ENCODE measurements around the gene MAP2K2. TPM values are rescaled to one million over a fixed set of nuclear protein-coding genes. Genes with fewer than 3 reads are reported as not detected.
"Not testable (repeated sequence)": the region's sequence is repeated elsewhere in the genome, so short reads cannot be mapped to it uniquely, and the experiment has no call there.

Gene MAP2K2
- total RNA-seq, 4 donors from 2014 or later = 89.0 to 111 (median 106) TPM

DNA sequence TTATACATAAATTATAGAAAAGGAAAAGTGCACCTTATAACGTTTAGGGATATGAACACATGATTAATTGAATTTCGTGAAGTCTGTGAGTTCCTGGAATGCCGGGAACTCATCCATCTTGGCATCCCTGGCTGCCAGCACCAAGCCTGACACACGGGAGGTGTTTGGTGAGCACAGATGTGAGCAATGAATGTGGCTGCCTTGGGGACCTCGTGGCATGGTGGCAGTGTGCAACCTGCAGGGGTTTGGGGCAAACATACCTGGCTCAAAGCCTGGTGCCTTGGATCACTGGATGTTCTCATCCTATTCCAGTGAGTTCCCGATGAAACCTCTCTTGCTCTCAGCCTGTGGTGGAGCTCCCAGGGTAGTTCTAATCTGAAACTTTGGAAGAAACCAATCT, 10.4 kb upstream of the MAP2K2 start:
- DNase-seq (ENCODE audit: low spot score in 2 of 2) = no peak
- intact Hi-C loops (cut with DNase I; ENCODE audit: low total_unique reads) = no loop called here
- 14 to 21% methylated on average over 6 of the region's 6 CpGs for WGBS, 2 donors
- H3K4me3 ChIP-seq (ENCODE audit: low read depth, poor library complexity, severe bottlenecking) = no peak overlapping the region
- TF ChIP-seq POLR2A (IDR thresholded peaks at IDR 0.05) = no peak
- TF ChIP-seq, protein P1, sequence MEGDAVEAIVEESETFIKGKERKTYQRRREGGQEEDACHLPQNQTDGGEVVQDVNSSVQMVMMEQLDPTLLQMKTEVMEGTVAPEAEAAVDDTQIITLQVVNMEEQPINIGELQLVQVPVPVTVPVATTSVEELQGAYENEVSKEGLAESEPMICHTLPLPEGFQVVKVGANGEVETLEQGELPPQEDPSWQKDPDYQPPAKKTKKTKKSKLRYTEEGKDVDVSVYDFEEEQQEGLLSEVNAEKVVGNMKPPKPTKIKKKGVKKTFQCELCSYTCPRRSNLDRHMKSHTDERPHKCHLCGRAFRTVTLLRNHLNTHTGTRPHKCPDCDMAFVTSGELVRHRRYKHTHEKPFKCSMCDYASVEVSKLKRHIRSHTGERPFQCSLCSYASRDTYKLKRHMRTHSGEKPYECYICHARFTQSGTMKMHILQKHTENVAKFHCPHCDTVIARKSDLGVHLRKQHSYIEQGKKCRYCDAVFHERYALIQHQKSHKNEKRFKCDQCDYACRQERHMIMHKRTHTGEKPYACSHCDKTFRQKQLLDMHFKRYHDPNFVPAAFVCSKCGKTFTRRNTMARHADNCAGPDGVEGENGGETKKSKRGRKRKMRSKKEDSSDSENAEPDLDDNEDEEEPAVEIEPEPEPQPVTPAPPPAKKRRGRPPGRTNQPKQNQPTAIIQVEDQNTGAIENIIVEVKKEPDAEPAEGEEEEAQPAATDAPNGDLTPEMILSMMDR (IDR thresholded peaks at IDR 0.05) = no peak

DNA sequence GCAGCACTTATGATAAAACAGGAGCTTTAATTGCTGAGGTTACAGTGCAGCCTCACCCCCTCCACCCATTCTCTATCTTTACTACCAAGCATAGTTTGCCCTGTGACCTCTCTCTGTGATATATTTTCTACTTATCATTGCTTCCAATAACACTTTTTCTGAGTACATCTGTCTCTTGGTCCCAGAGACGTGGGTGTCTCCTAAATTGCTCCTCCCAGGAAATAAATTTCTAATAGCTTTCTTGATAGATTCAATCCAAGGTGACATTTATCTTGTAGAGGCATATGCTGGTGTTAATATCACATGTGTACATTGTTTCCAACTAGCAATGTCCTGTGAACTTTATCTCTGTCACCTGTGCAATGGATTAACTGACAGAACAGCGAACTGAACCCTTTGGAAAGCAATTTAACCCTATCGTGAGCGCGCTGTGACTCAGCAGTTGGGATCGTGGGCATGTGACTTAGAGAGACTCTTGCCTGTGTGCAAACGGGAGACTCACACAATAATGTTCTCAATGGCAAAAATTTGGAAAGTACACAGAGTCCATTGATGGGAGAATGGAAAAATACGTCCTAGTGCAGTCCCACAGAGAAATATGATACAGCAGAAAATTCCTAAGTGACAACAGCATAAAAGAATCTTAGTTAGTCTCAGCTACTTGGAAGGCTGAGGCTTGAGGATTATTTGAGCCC, 7.0 kb upstream of the MAP2K2 start:
- TF ChIP-seq POLR2A (IDR thresholded peaks at IDR 0.05) = no peak
- TF ChIP-seq, protein P1 (IDR thresholded peaks at IDR 0.05) = no peak
- intact Hi-C loops (cut with DNase I; ENCODE audit: low total_unique reads) = no loop called here
- DNase-seq (ENCODE audit: low spot score in 2 of 2) = no peak
- 34 to 36% methylated on average over 8 of the region's 8 CpGs for WGBS, 2 donors
- no peak overlapping the region for H3K4me3 ChIP-seq (ENCODE audit: low read depth, poor library complexity, severe bottlenecking)

DNA sequence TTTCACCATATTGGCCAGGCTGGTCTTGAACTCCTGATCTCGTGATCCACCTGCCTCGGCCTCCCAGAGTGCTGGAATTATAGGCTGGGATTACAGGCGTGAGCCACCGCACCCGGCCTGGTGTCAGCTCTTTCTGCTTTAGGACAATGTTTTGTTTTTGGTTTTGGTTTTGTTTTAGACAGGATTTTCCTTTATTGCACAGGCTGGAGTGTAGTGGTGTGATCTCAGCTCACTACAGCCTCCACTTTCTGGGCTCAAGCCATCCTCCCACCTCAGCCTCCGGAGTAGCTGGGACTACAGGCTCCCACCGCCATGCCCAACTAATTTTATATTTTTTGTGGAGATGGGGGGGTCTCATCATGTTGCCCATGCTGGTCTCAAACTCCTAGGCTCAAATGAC, 5.1 kb upstream of the MAP2K2 start:
- WGBS, 2 donors = 93% methylated on average over 7 of the region's 7 CpGs
- H3K4me3 ChIP-seq (ENCODE audit: low read depth, poor library complexity, severe bottlenecking); intact Hi-C loops (cut with DNase I; ENCODE audit: low total_unique reads); DNase-seq (ENCODE audit: low spot score in 2 of 2): not testable (repeated sequence)

GRCh38 chr19:4127322-4127721, 3.4 kb upstream of the MAP2K2 start:
- intact Hi-C loops (cut with DNase I; ENCODE audit: low total_unique reads); H3K4me3 ChIP-seq (ENCODE audit: low read depth, poor library complexity, severe bottlenecking); DNase-seq (ENCODE audit: low spot score in 2 of 2): not testable (repeated sequence)
- WGBS, 2 donors = 79 to 92% methylated on average over 4 of the region's 4 CpGs

- DNase-seq (ENCODE audit: low spot score in 2 of 2) = no peak
- intact Hi-C loops (cut with DNase I; ENCODE audit: low total_unique reads) = no loop called here
- H3K4me3 ChIP-seq (ENCODE audit: low read depth, poor library complexity, severe bottlenecking) = no peak overlapping the region
- TF ChIP-seq, protein P1 (IDR thresholded peaks at IDR 0.05) = no peak
- TF ChIP-seq POLR2A (IDR thresholded peaks at IDR 0.05) = no peak
- 47 to 48% methylated on average over 8 of the region's 8 CpGs for WGBS, 2 donors
Measured at GRCh38 chr19:4124638-4125037, 716 bp upstream of the MAP2K2 start.

DNA sequence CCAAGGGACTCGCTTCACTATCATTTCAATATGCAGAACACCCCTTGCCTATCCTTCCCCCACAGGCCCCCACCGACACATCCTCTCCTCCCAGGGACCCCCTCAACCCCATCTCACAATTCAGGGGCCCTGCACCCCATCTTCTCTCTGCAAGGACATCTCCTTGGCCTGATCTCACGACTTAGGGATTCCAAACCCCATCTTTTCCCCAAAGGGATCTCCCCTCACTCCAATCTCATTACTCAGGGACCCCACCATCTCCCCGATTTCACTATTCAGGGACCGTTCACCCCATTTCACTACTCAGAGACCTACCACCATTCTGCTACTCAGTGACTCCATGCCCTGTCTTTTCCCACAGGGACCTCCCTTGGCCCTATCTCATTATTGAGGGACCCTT, 1.4 kb downstream of the MAP2K2 start:
- no peak overlapping the region for H3K4me3 ChIP-seq (ENCODE audit: low read depth, poor library complexity, severe bottlenecking)
- WGBS, 2 donors = 56 to 57% methylated on average over 4 to 5 of the region's 5 CpGs
- intact Hi-C loops (cut with DNase I; ENCODE audit: low total_unique reads) = no loop called here
- no peak for DNase-seq (ENCODE audit: low spot score in 2 of 2)
- TF ChIP-seq, protein P1 (IDR thresholded peaks at IDR 0.05) = no peak
- no peak for TF ChIP-seq POLR2A (IDR thresholded peaks at IDR 0.05)

DNA sequence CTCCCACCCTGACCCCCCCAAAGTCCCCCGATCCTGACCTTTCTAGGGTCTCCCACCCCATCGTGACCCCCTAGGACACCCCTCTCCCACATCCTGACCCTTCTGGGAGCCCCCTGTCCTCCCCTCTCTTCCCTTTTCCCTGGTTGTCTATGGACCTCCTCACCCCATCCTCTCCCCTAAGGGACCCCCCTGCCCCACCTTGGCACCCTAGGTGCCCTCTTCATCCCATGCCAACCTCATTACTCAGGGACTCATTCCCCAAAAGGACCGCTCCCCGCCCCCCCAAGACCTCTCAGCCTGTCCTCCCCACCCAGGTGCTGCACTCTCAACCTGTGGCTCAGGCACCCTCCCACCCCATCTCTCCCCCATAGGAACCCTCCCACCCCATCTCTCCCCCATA, 2.1 kb downstream of the MAP2K2 start:
- TF ChIP-seq, protein P1 (IDR thresholded peaks at IDR 0.05) = no peak
- 98 to 100% methylated on average over 2 to 3 of the region's 4 CpGs for WGBS, 2 donors
- intact Hi-C loops (cut with DNase I; ENCODE audit: low total_unique reads) = no loop called here
- no peak overlapping the region for H3K4me3 ChIP-seq (ENCODE audit: low read depth, poor library complexity, severe bottlenecking)
- no peak for DNase-seq (ENCODE audit: low spot score in 2 of 2)

All from lower leg skin (tissue), 4 donors.